ENCODE results near the gene FGF8. TPM values are rescaled to one million over a fixed set of nuclear protein-coding genes. Genes with fewer than 3 reads are reported as not detected.
"Not testable (repeated sequence)": the region's sequence is repeated elsewhere in the genome, so short reads cannot be mapped to it uniquely, and the experiment has no call there.

FGF8 gene
- total RNA-seq, 6 experiments from 2014 or later, result not detected

- peaks cover 23% of the 10 kb centered on the region for H3K36me3 Mint-ChIP-seq (ENCODE audit: low read depth)
- H3K9me3 Mint-ChIP-seq, result no peaks in the 10 kb centered on the region
- peaks cover 25% of the 10 kb centered on the region for H3K4me1 Mint-ChIP-seq (ENCODE audit: low read depth)
- H3K4me3 Mint-ChIP-seq, result no peak overlapping the region; the same call in 1 of the 2 replicates
- no peak for TF ChIP-seq CTCF (IDR thresholded peaks at IDR 0.05)
- no peak for DNase-seq
- H3K27me3 Mint-ChIP-seq (ENCODE audit: insufficient read depth), result peaks cover 2% of the 10 kb centered on the region; the same call in 1 of the 2 replicates
- H3K27ac Mint-ChIP-seq, result no peak overlapping the region
These were observed 31.2 kb upstream of the FGF8 start for GRCh38 chr10:101807158-101807557.

- peaks cover 2% of the 10 kb centered on the region for H3K27me3 Mint-ChIP-seq (ENCODE audit: insufficient read depth)
- H3K4me1 Mint-ChIP-seq (ENCODE audit: low read depth), result peaks cover 18% of the 10 kb centered on the region
- no peak overlapping the region for H3K4me3 Mint-ChIP-seq
- no peak for TF ChIP-seq CTCF (IDR thresholded peaks at IDR 0.05)
- no peak for DNase-seq
- H3K9me3 Mint-ChIP-seq, result no peaks in the 10 kb centered on the region
- peaks cover 45% of the 10 kb centered on the region for H3K36me3 Mint-ChIP-seq (ENCODE audit: low read depth)
- H3K27ac Mint-ChIP-seq, result 0 out of 2 replicates have a peak overlapping the region, but pooled peaks have one; percentile 20
These were observed 27.6 kb upstream of the FGF8 start for GRCh38 chr10:101803511-101803910.

GRCh38 chr10:101797403-101798059 lies 21.6 kb upstream of the FGF8 start:
- TF ChIP-seq CTCF (IDR thresholded peaks at IDR 0.05), result no peak
- no peaks in the 10 kb centered on the region; the same call in none of the 2 replicates for H3K27me3 Mint-ChIP-seq (ENCODE audit: insufficient read depth)
- H3K27ac Mint-ChIP-seq, result peak overlapping the region; percentile 26; the same call in 1 of the 2 replicates
- H3K9me3 Mint-ChIP-seq, result no peaks in the 10 kb centered on the region
- H3K36me3 Mint-ChIP-seq (ENCODE audit: low read depth), result peaks cover 68% of the 10 kb centered on the region
- no peaks in the 10 kb centered on the region for H3K4me1 Mint-ChIP-seq (ENCODE audit: low read depth)
- no peak for DNase-seq
- H3K4me3 Mint-ChIP-seq, result no peak overlapping the region

- Mint-ChIP-seq H3K4me1 (ENCODE audit: low read depth) (no peaks in the 10 kb centered on the region), H3K4me3 (no peak overlapping the region), H3K36me3 (ENCODE audit: low read depth) (peaks cover 46% of the 10 kb centered on the region), H3K9me3 (no peaks in the 10 kb centered on the region), H3K27ac (no peak overlapping the region), H3K27me3 (ENCODE audit: insufficient read depth) (no peaks in the 10 kb centered on the region; the same call in 1 of the 2 replicates)
- no peak for DNase-seq
- no peak for TF ChIP-seq CTCF (IDR thresholded peaks at IDR 0.05)
These were observed 17.6 kb upstream of the FGF8 start for GRCh38 chr10:101793526-101793925.

GRCh38 chr10:101789686-101790085 lies 13.8 kb upstream of the FGF8 start:
- DNase-seq, result no peak
- Mint-ChIP-seq H3K9me3 (no peaks in the 10 kb centered on the region), H3K4me3 (no peak overlapping the region), H3K27ac (no peak overlapping the region), H3K36me3 (ENCODE audit: low read depth) (peaks cover 31% of the 10 kb centered on the region), H3K27me3 (ENCODE audit: insufficient read depth) (no peaks in the 10 kb centered on the region; the same call in 1 of the 2 replicates), H3K4me1 (ENCODE audit: low read depth) (peaks cover 7% of the 10 kb centered on the region; the same call in 1 of the 2 replicates)
- TF ChIP-seq CTCF (IDR thresholded peaks at IDR 0.05), result no peak

- not testable (repeated sequence) for H3K27me3 Mint-ChIP-seq (ENCODE audit: insufficient read depth); DNase-seq; H3K9me3 Mint-ChIP-seq; H3K4me3 Mint-ChIP-seq; H3K27ac Mint-ChIP-seq
- Mint-ChIP-seq H3K36me3 (ENCODE audit: low read depth) (peaks cover 26% of the 10 kb centered on the region), H3K4me1 (ENCODE audit: low read depth) (peaks cover 11% of the 10 kb centered on the region)
These were observed 13.3 kb upstream of the FGF8 start for GRCh38 chr10:101789231-101789630.
